Fibroblast of villous mesenchyme (primary cell): ENCODE data around the gene HS2ST1. TPM values are rescaled to one million over a fixed set of nuclear protein-coding genes. Genes with fewer than 3 reads are reported as not detected.

Source experiments
- DNase-seq: peaks from one replicate; pipeline ENCODE4 v3.0.0-alpha.2; 2010; ENCODE audit warnings: low read depth
- H3K4me3 ChIP-seq: 2 replicates; pipeline ENCODE4 v1.5.1; 2011; ENCODE audit warnings: low read depth, mild to moderate bottlenecking, low read length
- CTCF ChIP-seq: IDR thresholded peaks from 2 replicates; pipeline ENCODE4 v1.5.1; 2012; ENCODE audit warnings: low read depth, mild to moderate bottlenecking, low read length; ENCODE audit not compliant: insufficient read depth
- total RNA-seq: library from RNA; depleted of rRNA; stranded (reverse); fragments of >200 nt; gene quantifications from 2 replicates; pipeline ENCODE4 v1.2.3, GENCODE V29; 2012

Gene HS2ST1
- total RNA-seq, 1 donor: 18.6 TPM

- peak; percentile 68 for DNase-seq
- no peak for TF ChIP-seq CTCF
- H3K4me3 ChIP-seq: peak overlapping the region; percentile 98
Measured at GRCh38 chr1:86913399-86913895, 988 bp upstream of the HS2ST1 start.

- TF ChIP-seq CTCF: no peak
- DNase-seq: peak; percentile 100
- peak within 1 kb of the TSS; percentile 98 for H3K4me3 ChIP-seq
Measured at GRCh38 chr1:86913896-86914600, 387 bp upstream of the HS2ST1 start, which contains the start of gene SELENOF. Gene SELENOF, minus strand, starts transcription at chr1:86914126. Its CDS starts 15 bp downstream, at chr1:86914111.

- no peak for TF ChIP-seq CTCF
- peak overlapping the region; percentile 92 for H3K4me3 ChIP-seq
- DNase-seq: peak; percentile 57
Measured at GRCh38 chr1:86914998-86915736, 732 bp downstream of the HS2ST1 start.

- peak; percentile 6 for DNase-seq
- peak overlapping the region; percentile 92 for H3K4me3 ChIP-seq
- TF ChIP-seq CTCF: no peak
Measured at GRCh38 chr1:86915737-86916235, 1.4 kb downstream of the HS2ST1 start.

GRCh38 chr1:86916752-86917151 lies 2.3 kb downstream of the HS2ST1 start:
- TF ChIP-seq CTCF: no peak
- H3K4me3 ChIP-seq: no peak overlapping the region

GRCh38 chr1:86922445-86922844 lies 8.0 kb downstream of the HS2ST1 start:
- TF ChIP-seq CTCF: no peak
- no peak overlapping the region for H3K4me3 ChIP-seq
- no peak for DNase-seq

More at GRCh38 chr1:86916752-86917151, 2.3 kb downstream of the HS2ST1 start:
- no peak for DNase-seq
